NCI-H2196 (cell line): ENCODE measurements around the gene IL7R.
"Not testable (repeated sequence)": the region's sequence is repeated elsewhere in the genome, so short reads cannot be mapped to it uniquely, and the experiment has no call there.

ENCODE experiments used
- DNase-seq: peaks from one replicate; lab custom pipeline; 2025; ENCODE audit not compliant: unreplicated experiment; lab: John Stamatoyannopoulos, UW

IL7R gene

DNA sequence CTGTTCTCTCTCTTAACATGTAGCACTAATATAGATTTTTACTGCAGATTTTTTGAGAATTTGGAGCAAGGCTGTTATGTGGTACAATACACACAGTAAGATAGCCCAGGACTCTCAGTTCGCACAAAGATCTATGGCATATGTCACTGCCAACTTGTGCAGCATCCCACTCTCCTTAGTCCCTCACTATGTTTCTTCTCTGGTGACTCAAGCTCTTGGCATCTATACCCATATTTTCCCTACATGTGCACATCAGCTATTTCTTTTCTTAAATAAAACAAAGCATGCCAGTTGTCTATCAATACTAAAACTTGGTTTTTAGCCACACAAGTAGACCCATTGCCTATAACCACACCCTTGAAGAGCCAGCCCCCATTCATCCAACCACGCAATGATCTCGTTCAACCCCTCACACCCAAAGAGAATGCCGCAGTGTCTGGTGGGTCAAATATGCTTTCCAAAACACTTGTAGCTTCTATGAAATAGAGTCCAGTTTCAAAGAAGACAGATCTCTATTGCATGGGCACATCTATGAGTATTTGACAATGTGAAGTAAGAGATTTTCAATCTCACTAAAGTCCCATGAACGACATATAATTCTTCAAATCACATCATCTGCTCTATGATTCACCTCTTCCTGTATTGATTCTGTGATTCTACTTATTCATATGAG, 18.2 kb upstream of the IL7R start:
- DNase-seq: no peak

DNA sequence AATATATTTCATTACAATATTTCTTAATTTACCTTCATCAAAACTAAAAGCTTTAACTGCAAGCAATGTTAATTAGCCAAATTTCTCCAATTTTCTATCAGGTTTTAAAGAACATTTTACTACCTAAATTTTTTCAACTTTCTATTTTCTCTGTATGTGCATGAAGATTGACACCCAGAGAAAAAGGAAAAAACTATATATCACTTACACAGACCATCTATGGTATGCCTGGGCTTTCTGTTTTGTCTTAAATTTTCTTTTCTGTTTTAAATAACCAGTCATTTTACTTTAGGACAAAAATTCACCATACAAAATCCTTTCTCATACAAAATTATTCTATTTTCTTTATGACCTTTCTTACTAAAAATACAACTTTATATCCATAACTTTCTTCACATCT, 13.8 kb upstream of the IL7R start:
- no peak for DNase-seq

GRCh38 chr5:35845508-35845907, 11.2 kb upstream of the IL7R start:
- DNase-seq: not testable (repeated sequence)

GRCh38 chr5:35847491-35847890, 9.2 kb upstream of the IL7R start:
- no peak for DNase-seq

- no peak for DNase-seq
Observed at GRCh38 chr5:35847961-35848360, 8.7 kb upstream of the IL7R start.

- DNase-seq: no peak
Observed at GRCh38 chr5:35849860-35850259, 6.8 kb upstream of the IL7R start.

- DNase-seq: no peak
Observed at GRCh38 chr5:35850967-35851680, 5.6 kb upstream of the IL7R start.

- DNase-seq: no peak
Observed at GRCh38 chr5:35852084-35852734, 4.5 kb upstream of the IL7R start.

- no peak for DNase-seq
Observed at GRCh38 chr5:35852773-35853172, 3.9 kb upstream of the IL7R start.

- DNase-seq: no peak
Observed at GRCh38 chr5:35853631-35854030, 3.1 kb upstream of the IL7R start.

DNA sequence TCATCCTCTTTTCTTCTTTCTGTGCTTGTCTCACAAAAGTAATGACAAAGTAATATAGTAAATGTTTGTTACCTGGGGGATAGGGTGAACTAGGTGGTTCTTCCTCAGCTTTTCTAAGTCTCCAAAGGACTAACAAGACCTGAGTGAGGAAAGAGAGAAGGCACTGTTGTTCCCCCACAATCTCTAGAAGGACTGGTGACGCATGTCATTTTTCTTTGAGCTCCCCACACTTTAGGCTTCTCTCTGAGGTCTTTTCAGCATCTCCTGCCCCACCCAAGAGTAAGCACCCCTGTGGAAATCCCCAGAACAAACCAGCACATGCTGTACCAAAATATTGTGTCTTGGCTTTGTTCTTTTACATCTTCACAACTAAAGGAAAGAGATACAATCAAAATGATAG, 2.4 kb upstream of the IL7R start:
- DNase-seq: no peak

DNA sequence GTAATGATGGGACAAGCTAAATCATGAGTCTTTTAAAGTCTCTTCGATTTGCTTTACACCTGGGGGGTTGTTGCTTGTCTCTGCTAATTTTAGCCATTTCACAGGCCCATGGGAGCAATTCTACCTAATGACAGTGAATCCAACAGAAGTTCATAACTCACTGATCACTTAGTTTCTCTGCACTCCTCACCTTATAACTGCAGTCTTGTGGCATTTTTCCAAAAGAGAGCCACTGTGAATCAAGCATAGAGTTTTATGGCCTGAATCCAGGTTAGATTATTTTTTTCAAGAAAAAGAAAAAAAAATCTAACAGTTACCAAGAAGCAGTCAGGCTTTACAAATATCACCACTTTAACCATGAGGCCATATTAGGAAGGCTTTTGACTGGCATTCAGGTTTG, 1.5 kb upstream of the IL7R start:
- no peak for DNase-seq

GRCh38 chr5:35856186-35856764, 416 bp upstream of the IL7R start:
- DNase-seq: not testable (repeated sequence)

- DNase-seq: no peak
Observed at GRCh38 chr5:35857606-35858205, 1.0 kb downstream of the IL7R start.

GRCh38 chr5:35859101-35859661, 2.5 kb downstream of the IL7R start:
- no peak for DNase-seq

GRCh38 chr5:35860686-35861085, 4.0 kb downstream of the IL7R start:
- DNase-seq: no peak

GRCh38 chr5:35861718-35862117, 5.0 kb downstream of the IL7R start:
- no peak for DNase-seq

- no peak for DNase-seq
Observed at GRCh38 chr5:35862126-35862525, 5.4 kb downstream of the IL7R start.

DNA sequence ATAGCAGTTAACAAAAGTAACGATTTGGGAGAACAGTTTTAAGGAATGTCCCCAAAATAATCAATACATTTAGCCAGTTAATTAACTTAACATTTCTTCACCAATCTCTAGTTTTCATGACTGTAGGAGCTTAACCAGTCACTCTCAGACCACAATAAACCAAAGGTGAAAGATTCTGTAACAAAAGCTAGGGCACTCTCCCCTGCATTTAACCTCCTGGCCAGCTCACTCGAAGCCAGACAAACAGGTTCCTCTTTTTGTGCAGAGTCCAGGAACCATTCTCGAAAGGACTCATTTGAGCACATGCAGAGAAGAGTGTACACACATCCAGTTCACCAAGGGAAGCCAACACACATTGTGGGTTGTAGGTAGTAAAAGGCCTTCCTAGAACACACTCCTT, 6.5 kb downstream of the IL7R start:
- no peak for DNase-seq

GRCh38 chr5:35867998-35868397, 11.3 kb downstream of the IL7R start:
- DNase-seq: no peak

DNA sequence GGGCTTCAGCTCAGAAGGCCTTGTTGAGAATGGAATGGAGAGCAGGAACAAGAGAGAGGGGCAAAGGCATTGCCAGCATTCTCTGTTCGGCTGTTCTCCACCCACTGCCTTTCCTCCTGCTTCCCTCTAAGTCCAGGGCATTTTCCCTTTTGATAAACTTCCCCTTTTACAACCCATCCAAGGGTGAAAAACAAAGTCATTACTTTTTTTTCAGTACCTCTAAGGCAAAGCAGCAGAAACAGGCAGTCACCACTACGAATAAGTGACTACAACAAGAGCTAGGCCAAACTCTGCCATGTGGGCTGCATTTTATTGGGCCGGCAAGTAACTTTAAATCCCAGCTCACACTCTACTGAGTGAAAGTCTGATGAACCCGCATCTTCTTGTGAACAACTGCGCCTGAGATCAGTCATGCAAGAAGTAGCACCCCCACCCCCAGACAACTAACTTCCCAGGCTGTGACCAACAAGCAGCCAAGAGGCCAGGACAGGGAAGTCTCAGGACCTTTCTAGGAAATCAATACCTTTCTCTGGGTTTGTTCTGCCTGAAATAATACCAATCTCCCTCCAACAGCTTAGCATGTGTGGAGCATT, 13.1 kb downstream of the IL7R start:
- DNase-seq: no peak
